OCI-LY7 (cell line): ENCODE data around the gene WDR43. TPM values are rescaled to one million over a fixed set of nuclear protein-coding genes. Genes with fewer than 3 reads are reported as not detected.

Experiments used
- BruUV-seq: library from RNA; stranded (reverse); fragments of 400-500 nt; replicated peaks from 2 replicates; lab custom pipeline; 2021; lab: Mats Ljungman, UMichigan
- CTCF ChIA-PET: fragments of 300-600 bp; sonication (Branson Sonifier 250); formaldehyde crosslinking; loops from one replicate; lab custom pipeline; 2022; ENCODE audit warnings: antibody characterized with exemption; ENCODE audit not compliant: unreplicated experiment; lab: Charles Lee
- POLR2A ChIA-PET: fragments of 300-600 bp; sonication (Branson Sonifier 250); formaldehyde crosslinking; loops from one replicate; lab custom pipeline; 2022; ENCODE audit warnings: antibody characterized with exemption; lab: Charles Lee
- DNase-seq: peaks from one replicate; pipeline ENCODE4 v3.0.0-alpha.2; 2015; ENCODE audit warnings: low spot score
- H2AFZ ChIP-seq: fragments of 200-600 bp; sonication (generic), shearing (Covaris generic); 2 replicates; pipeline ENCODE4 v1.6.1; 2014; ENCODE audit warnings: mild to moderate bottlenecking, antibody characterized with exemption, low read length, moderate library complexity
- H3K27ac ChIP-seq: fragments of 200-600 bp; sonication (generic); 2 replicates; pipeline ENCODE4 v1.5.1; 2014; ENCODE audit warnings: mixed run types, low read depth, mild to moderate bottlenecking, moderate library complexity, low read length, inconsistent platforms; ENCODE audit not compliant: poor library complexity, severe bottlenecking
- H3K36me3 ChIP-seq: fragments of 200-600 bp; sonication (generic); 2 replicates; pipeline ENCODE4 v1.6.1; 2014; ENCODE audit warnings: mild to moderate bottlenecking, antibody characterized with exemption, low read length, moderate library complexity, mixed read lengths; ENCODE audit not compliant: insufficient read depth
- H3K4me1 ChIP-seq: fragments of 200-600 bp; sonication (generic); 2 replicates; pipeline ENCODE4 v1.5.1; 2014; ENCODE audit warnings: mild to moderate bottlenecking, low read length; ENCODE audit not compliant: insufficient read depth, poor library complexity, severe bottlenecking
- H3K4me2 ChIP-seq: fragments of 200-600 bp; sonication (generic); 2 replicates; pipeline ENCODE4 v1.6.1; 2014; ENCODE audit warnings: mild to moderate bottlenecking, low read length
- H3K4me3 ChIP-seq: fragments of 200-600 bp; sonication (generic); 2 replicates; pipeline ENCODE4 v1.5.1; 2014; ENCODE audit warnings: mild to moderate bottlenecking, low read depth, low read length; ENCODE audit not compliant: poor library complexity, severe bottlenecking
- H3K79me2 ChIP-seq: fragments of 200-600 bp; sonication (generic); 2 replicates; pipeline ENCODE4 v1.6.1; 2016; ENCODE audit warnings: low read depth, mild to moderate bottlenecking, low read length, moderate library complexity, mixed read lengths; ENCODE audit not compliant: insufficient read depth
- H3K9me2 ChIP-seq: fragments of 200-600 bp; sonication (generic); 2 replicates; pipeline ENCODE4 v1.6.1; 2016; ENCODE audit warnings: mild to moderate bottlenecking, low read length, mixed read lengths; ENCODE audit not compliant: insufficient read depth
- H3K9me3 ChIP-seq: fragments of 200-600 bp; sonication (generic); 2 replicates; pipeline ENCODE4 v1.6.1; 2014; ENCODE audit warnings: mild to moderate bottlenecking, mixed run types, low read length, mixed read lengths
- H4K20me1 ChIP-seq: fragments of 200-600 bp; sonication (generic); 2 replicates; pipeline ENCODE4 v1.6.1; 2014; ENCODE audit warnings: mild to moderate bottlenecking, antibody characterized with exemption, low read length, moderate library complexity, mixed read lengths; ENCODE audit not compliant: insufficient read depth
- EZH2phosphoT487 ChIP-seq: fragments of 200-600 bp; sonication (generic); IDR thresholded peaks from 2 replicates; pipeline ENCODE4 v1.6.1; 2018; ENCODE audit warnings: low read depth, borderline replicate concordance, mild to moderate bottlenecking, mixed run types, antibody characterized with exemption, low read length, moderate library complexity, mixed read lengths
- intact Hi-C: fragments of 100-400 bp; cut with micrococcal nuclease; formaldehyde crosslinking; loops from one replicate; pipeline ENCODE4 v1.10.0; 2022; ENCODE audit not compliant: unreplicated experiment
- total RNA-seq, 2 experiments: library from RNA; depleted of rRNA in 1 of 2; stranded (reverse); fragments of >200 nt in 1 of 2; shearing (Covaris generic) in 1 of 2; gene quantifications; 2 replicates each; pipeline ENCODE4 v1.2.3, GENCODE V29; 2014 to 2022
- TF ChIP-seq, protein P1 (sequence below): fragments of 200-600 bp; sonication (generic); conservative IDR thresholded peaks from 2 replicates; pipeline ENCODE4 v1.5.1; 2014; ENCODE audit warnings: mild to moderate bottlenecking, antibody characterized with exemption, low read length, moderate library complexity, mixed read lengths

WDR43 gene
- total RNA-seq, 2 experiments from 2014 or later = 78.8 to 111 TPM

DNA sequence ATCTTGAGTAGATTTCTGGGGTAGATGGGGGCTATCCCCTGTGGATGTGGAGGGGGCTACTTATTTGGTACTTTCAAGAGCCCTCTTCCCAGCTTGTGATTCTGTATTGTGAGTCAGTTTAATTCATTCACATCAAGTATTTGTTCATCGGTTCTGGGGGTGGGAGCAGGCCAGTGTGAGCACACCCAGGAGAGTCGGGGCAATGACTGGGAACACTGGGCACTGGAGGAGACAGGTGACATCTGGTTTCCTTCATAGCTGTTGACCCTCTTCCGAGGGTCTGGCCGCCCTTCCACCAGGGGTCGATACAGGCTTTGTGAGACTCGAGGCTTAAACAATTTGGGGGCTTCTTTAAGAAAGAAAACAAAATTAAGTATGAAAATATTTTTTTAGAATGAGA is 84.1 kb downstream of the WDR43 start:
- CTCF ChIA-PET = interaction anchor here (0.6 kb wide), 1 partner anchor 135 kb away, joined by 3 read pairs; no protein-coding TSS in a partner anchor
- no TSS peak for BruUV-seq
- DNase-seq = no peak
- H3K9me3 ChIP-seq = no peaks in the 10 kb centered on the region
- no peak overlapping the region for H3K4me2 ChIP-seq
- no peaks in the 10 kb centered on the region for H3K79me2 ChIP-seq
- H3K4me3 ChIP-seq = no peak overlapping the region
- POLR2A ChIA-PET = no interaction called here
- intact Hi-C loops = no loop called here
- no peaks in the 10 kb centered on the region for H3K9me2 ChIP-seq
- H3K27ac ChIP-seq = no peak overlapping the region
- no peaks in the 10 kb centered on the region for H4K20me1 ChIP-seq
- TF ChIP-seq, protein P1, sequence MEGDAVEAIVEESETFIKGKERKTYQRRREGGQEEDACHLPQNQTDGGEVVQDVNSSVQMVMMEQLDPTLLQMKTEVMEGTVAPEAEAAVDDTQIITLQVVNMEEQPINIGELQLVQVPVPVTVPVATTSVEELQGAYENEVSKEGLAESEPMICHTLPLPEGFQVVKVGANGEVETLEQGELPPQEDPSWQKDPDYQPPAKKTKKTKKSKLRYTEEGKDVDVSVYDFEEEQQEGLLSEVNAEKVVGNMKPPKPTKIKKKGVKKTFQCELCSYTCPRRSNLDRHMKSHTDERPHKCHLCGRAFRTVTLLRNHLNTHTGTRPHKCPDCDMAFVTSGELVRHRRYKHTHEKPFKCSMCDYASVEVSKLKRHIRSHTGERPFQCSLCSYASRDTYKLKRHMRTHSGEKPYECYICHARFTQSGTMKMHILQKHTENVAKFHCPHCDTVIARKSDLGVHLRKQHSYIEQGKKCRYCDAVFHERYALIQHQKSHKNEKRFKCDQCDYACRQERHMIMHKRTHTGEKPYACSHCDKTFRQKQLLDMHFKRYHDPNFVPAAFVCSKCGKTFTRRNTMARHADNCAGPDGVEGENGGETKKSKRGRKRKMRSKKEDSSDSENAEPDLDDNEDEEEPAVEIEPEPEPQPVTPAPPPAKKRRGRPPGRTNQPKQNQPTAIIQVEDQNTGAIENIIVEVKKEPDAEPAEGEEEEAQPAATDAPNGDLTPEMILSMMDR = no peak
- TF ChIP-seq EZH2phosphoT487 = no peak
- H3K4me1 ChIP-seq = no peaks in the 10 kb centered on the region
- H2AFZ ChIP-seq = no peak overlapping the region
- H3K36me3 ChIP-seq = no peaks in the 10 kb centered on the region

DNA sequence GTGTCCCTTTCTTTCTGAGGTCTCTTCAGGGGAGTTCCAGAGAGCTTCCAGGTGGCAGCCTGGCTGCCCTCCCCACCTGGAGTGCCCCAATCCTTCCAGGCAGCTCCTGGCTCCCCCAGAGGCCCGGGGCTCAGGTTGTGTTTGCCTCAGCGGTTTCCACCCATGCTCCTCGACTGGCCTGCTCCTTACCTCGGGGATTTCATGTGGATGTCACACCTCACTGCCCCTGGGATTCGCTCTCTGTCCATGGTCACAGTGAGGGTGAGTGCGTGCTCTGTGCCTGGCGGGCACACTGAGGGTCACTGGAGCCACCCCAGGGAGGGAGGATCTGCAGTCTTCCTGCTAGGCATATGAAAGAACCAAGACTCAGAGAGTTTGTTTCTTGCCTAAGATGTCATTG is 84.6 kb downstream of the WDR43 start:
- no TSS peak for BruUV-seq
- no peaks in the 10 kb centered on the region for H3K4me1 ChIP-seq
- ChIA-PET CTCF (interaction anchor here (0.6 kb wide), 1 partner anchor 134 kb away, joined by 3 read pairs; no protein-coding TSS in a partner anchor), POLR2A (no interaction called here)
- H4K20me1 ChIP-seq = no peaks in the 10 kb centered on the region
- no peaks in the 10 kb centered on the region for H3K9me3 ChIP-seq
- H3K36me3 ChIP-seq = no peaks in the 10 kb centered on the region
- H2AFZ ChIP-seq = no peak overlapping the region
- TF ChIP-seq EZH2phosphoT487 = no peak
- DNase-seq = no peak
- no peak overlapping the region for H3K4me3 ChIP-seq
- intact Hi-C loops = no loop called here
- H3K27ac ChIP-seq = no peak overlapping the region
- no peaks in the 10 kb centered on the region for H3K9me2 ChIP-seq
- H3K4me2 ChIP-seq = no peak overlapping the region
- no peaks in the 10 kb centered on the region for H3K79me2 ChIP-seq

DNA sequence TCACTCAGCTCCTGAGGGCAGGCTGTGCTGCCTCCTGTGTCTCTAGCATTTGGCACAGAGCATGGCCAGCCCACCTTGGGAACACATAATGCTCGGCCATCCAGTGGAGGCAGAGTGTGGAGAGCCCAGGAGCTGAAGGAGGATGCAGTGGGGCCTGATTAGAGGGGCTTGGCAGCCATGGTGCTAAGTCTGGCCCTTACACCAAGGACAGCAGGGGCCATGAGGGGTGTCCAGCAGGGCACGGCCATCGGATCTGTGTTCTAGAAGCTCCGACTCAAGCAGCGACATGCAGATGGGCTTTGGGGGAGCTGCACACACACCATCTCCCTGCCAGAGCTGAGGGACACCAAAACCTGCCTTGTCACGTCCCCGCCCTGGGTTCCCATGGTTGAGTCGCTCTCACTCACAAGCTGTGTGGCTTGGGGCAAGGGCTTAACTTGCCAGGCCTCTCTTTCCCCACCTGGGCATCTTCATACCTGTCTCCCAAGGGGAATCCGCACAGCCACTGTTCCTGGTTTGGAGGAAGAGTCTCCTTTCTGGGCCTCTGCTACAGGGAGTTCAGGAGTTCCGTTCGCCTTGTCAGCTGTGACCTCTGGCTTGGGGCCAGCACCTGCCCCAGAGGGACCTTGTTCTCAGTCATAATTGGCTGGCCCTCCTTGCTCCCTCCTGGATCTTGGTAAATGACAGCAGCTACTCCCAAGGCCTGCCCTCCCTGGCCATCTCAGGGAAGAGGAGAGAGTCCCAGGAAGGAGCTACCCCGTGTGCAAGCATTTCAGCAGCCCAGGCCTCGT is 85.3 kb downstream of the WDR43 start:
- no TSS peak for BruUV-seq
- no peaks in the 10 kb centered on the region for H3K4me1 ChIP-seq
- H3K27ac ChIP-seq = no peak overlapping the region
- H3K36me3 ChIP-seq = no peaks in the 10 kb centered on the region
- intact Hi-C loops = no loop called here
- H2AFZ ChIP-seq = no peak overlapping the region
- H4K20me1 ChIP-seq = no peaks in the 10 kb centered on the region
- ChIA-PET POLR2A (no interaction called here), CTCF (no interaction called here)
- DNase-seq = no peak
- no peak overlapping the region for H3K4me2 ChIP-seq
- H3K79me2 ChIP-seq = no peaks in the 10 kb centered on the region
- no peaks in the 10 kb centered on the region for H3K9me2 ChIP-seq
- no peaks in the 10 kb centered on the region for H3K9me3 ChIP-seq
- TF ChIP-seq EZH2phosphoT487 = no peak
- TF ChIP-seq, protein P1 = no peak
- H3K4me3 ChIP-seq = no peak overlapping the region
